AG10803 (cell line): ENCODE results near the gene GGNBP2.

ENCODE experiments used
- DNase-seq: peaks from one replicate; pipeline ENCODE4 v3.0.0; 2010; ENCODE audit warnings: low read depth
- H3K4me3 ChIP-seq: 2 replicates; pipeline ENCODE4 v1.5.1; 2011; ENCODE audit warnings: mild to moderate bottlenecking, low read length, control low read depth
- TF ChIP-seq, protein P1 (sequence below): conservative IDR thresholded peaks from 2 replicates; pipeline ENCODE4 v1.5.1; 2011; ENCODE audit warnings: mild to moderate bottlenecking, low read length, control low read depth, inconsistent platforms

Gene GGNBP2

DNA sequence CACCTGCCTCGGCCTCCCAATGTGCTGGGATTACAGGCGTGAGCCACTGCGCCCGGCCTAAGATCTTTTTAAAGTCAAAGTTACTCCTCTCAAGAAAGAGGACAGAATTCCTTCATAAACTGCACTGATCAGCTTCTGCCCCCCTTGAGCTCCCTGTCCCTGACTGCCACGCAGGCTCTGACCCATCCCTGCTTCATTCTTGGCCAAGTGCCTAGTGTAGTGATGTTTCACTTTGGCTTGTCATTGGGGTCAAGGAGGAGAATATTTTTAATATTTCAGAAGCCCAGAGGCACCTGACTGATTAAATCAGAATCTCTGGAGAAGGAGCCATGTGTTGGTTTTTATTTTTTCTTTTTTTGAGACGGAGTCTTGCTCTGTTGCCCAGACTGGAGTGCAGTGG, 65.8 kb downstream of the GGNBP2 start:
- TF ChIP-seq, protein P1, sequence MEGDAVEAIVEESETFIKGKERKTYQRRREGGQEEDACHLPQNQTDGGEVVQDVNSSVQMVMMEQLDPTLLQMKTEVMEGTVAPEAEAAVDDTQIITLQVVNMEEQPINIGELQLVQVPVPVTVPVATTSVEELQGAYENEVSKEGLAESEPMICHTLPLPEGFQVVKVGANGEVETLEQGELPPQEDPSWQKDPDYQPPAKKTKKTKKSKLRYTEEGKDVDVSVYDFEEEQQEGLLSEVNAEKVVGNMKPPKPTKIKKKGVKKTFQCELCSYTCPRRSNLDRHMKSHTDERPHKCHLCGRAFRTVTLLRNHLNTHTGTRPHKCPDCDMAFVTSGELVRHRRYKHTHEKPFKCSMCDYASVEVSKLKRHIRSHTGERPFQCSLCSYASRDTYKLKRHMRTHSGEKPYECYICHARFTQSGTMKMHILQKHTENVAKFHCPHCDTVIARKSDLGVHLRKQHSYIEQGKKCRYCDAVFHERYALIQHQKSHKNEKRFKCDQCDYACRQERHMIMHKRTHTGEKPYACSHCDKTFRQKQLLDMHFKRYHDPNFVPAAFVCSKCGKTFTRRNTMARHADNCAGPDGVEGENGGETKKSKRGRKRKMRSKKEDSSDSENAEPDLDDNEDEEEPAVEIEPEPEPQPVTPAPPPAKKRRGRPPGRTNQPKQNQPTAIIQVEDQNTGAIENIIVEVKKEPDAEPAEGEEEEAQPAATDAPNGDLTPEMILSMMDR: no peak
- no peak overlapping the region for H3K4me3 ChIP-seq
- no peak for DNase-seq

DNA sequence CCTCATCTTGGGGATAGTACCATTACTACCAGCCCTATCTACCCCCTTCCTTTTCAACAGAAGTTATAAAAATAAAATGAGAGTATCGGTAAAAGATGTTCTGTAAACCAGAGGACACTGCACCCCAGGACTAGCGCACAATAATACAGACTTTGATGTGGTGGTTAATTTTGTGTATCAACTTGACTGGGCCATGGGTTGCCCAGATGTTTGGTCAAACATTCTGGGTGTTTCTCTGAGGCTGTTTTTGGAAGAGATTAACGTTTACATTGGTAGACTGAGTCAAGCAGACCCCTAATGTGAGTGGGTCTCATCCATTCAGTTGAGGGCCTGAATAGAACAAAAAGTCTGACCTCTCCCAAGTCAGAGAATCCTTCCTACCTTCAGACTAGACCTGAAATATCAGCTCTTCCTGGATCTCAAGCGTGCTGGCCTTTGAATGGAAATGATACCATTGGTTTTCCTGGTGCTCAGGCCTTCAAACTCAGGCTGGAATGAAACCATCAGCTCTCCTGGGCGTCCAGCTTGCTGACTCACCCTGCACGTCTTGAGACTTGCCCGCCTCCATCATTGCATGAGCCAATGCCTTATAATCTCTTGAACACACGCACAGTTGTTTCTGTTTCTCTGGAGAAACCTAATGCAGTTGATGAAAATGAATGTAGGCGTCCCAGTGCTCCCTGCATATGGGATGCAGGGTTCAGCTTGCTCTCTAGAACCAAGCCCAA, 66.8 kb downstream of the GGNBP2 start:
- peak; percentile 61 for DNase-seq
- TF ChIP-seq, protein P1: no peak
- no peak overlapping the region for H3K4me3 ChIP-seq

DNA sequence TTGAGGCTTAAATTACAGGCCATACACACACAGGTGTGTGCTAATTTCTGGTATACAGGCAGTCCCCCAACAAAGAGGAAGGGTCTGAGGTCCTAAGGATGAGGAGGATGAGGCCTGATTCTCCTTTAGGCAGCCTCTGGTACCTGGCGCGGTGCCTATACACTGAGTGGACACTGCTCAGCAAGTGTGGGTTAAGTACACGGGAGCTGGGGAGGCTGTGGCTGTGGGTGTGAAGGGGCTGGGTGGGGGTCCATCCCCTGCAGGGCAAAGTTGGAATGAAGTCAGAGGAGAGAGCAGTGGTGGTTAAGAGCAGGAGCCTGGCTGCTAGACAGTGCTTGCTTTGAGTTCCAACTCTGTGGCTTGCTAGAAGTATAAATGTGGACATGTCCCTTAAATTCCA, 67.6 kb downstream of the GGNBP2 start:
- DNase-seq: no peak
- TF ChIP-seq, protein P1: no peak
- H3K4me3 ChIP-seq: no peak overlapping the region

DNA sequence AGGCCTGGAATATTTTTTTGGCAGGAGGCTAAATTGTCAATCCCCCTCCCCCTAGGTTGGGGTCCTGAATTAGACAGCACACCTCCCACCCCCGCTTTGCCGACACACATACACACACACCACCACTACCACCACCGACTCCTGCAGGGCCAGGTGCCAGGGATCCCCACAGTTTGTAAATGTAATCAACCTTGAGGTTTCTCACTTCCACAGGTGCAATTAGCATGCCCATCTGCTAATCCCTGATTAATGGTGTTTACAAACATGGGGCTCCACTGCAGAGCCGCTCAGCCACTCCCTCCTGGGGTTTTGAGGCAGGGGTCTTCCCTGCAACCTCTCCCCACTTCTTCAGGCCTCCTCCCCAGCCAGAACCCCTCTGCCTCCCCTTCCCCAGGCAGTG, 68.4 kb downstream of the GGNBP2 start:
- no peak for DNase-seq
- TF ChIP-seq, protein P1: no peak
- no peak overlapping the region for H3K4me3 ChIP-seq

DNA sequence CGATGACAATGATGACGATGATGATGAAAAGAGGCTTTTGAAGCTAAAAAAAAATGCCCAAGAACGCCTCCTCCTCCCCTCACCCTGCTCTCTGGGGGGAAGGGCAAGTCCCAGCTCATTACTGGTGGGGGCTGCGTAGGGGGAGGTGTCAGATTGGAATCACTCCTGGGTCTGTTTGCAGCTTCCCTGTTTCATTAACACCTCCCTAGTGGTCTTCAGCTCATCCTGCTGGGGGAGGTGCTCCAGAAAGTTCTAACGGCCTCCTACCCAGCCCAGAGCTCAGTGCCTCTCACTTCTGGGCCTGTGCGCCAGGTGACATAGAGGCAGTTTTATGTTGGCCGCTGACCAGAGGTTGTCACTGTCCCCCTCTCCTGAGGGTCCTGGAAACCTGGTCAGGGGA, 69.4 kb downstream of the GGNBP2 start:
- DNase-seq: no peak
- H3K4me3 ChIP-seq: no peak overlapping the region
- TF ChIP-seq, protein P1: no peak

DNA sequence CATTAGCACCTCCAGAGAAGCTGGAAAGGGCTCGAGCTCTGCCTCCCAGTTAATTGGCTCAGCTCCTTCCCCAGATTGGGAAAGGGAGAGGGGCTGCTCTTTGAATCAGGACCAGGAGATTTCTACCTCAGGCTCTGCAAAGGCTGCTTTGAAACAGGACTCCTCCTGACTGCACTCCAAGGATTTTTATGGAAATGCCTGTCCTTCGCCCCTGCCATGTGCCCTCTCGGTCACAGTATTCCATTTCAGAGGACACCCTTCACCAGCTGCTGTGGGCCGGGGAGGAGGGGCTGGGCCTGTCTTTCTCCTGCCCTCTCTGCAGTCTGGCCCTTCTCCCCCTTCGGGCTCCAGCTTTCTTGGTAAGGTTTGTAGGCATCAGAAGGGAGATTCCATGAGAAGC, 70.2 kb downstream of the GGNBP2 start:
- DNase-seq: no peak
- TF ChIP-seq, protein P1: no peak
- H3K4me3 ChIP-seq: no peak overlapping the region
